Testis (tissue), 2 donors: ENCODE measurements around the gene CPT1C.

Experiments used
- POLR2A ChIP-seq: fragments of 450-650 bp; IDR thresholded peaks from one replicate; pipeline ENCODE4 v1.6.1; 2017; ENCODE audit warnings: antibody characterized with exemption, mild to moderate bottlenecking, moderate library complexity
- TF ChIP-seq, protein P1 (sequence below), 3 experiments: fragments of 450-650 bp in 2 of 3; fragments of 200-600 bp in 1 of 3; sonication (generic) in 1 of 3; IDR thresholded peaks; one replicate each; pipeline ENCODE4 v1.5.1; 2016 to 2019; ENCODE audit warnings: antibody characterized with exemption in 3 of 3, mild to moderate bottlenecking in 2 of 3, moderate library complexity in 1 of 3

DNA sequence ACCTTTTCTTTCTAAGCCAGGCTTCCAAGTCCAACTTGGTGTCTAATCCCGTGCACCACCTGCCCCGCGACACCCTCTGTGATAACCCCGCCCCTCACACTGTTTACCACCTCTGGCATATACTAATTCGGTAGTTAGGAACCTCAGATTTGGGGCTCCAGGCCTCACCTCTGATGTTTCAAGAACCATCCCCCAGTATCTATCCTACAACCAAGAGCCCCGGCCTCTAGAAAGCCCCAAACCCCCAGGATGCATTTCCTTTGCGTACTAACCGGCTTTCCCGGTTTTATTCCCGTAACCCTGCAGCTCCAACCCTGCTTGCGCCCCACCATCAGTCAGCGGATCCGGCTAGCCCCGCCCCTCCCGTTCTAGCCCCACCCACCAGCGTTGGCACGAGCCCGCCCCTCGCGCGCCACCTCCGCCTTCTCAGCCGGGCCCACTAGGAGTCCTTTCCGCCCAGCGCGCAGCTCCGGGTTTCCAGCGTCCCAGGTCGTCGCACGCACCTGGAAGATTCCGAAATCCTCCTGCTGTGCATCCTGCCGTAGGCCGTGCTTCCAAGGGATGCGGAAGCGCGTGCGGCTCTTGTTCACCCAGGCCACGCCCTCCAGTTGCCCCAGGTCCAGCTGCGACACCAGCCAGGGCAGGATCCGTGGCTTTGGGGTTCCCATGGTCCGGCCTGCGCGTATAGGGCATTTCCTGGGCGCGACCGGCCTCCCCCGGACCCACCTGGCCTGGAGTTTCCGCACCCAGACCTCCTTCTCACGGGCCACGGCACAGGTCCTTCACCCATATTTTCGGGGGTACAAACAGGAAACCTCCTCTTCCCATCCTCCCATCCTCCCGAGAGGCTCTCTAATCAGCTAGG, 26.5 kb upstream of the CPT1C start:
- TF ChIP-seq, protein P1, sequence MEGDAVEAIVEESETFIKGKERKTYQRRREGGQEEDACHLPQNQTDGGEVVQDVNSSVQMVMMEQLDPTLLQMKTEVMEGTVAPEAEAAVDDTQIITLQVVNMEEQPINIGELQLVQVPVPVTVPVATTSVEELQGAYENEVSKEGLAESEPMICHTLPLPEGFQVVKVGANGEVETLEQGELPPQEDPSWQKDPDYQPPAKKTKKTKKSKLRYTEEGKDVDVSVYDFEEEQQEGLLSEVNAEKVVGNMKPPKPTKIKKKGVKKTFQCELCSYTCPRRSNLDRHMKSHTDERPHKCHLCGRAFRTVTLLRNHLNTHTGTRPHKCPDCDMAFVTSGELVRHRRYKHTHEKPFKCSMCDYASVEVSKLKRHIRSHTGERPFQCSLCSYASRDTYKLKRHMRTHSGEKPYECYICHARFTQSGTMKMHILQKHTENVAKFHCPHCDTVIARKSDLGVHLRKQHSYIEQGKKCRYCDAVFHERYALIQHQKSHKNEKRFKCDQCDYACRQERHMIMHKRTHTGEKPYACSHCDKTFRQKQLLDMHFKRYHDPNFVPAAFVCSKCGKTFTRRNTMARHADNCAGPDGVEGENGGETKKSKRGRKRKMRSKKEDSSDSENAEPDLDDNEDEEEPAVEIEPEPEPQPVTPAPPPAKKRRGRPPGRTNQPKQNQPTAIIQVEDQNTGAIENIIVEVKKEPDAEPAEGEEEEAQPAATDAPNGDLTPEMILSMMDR (IDR thresholded peaks at IDR 0.05) = peak; percentile 18 to 42 (median 25)
- TF ChIP-seq POLR2A = no peak
